ENCODE measurements around the gene CCDC142. TPM values are rescaled to one million over a fixed set of nuclear protein-coding genes. Genes with fewer than 3 reads are reported as not detected.

Gene CCDC142
- total RNA-seq, 4 donors from 2014 or later = 10.9 to 42.8 (median 35.7) TPM

- intact Hi-C loops (cut with DNase I; ENCODE audit: low total_unique reads) = no loop called here
- Histone ChIP-seq H3K27me3 (no peaks in the 10 kb centered on the region), H3K4me3 (peak within 1 kb of the TSS; percentile 69 to 70), H3K4me1 (peaks cover 3 to 18% of the 10 kb centered on the region in 2 donors), H3K27ac (peak within 1 kb of the TSS; percentile 95 to 98), H3K36me3 (no peaks in the 10 kb centered on the region), H3K9me3 (no peaks in the 10 kb centered on the region)
- TF ChIP-seq CTCF (IDR thresholded peaks at IDR 0.05) (peak in 1 of 4 experiments; percentile 26), POLR2A (IDR thresholded peaks at IDR 0.05) (peak in 1 of 2 donors; percentile 42)
- peak; percentile 100 for DNase-seq
Observed at GRCh38 chr2:74458132-74458937, 24.5 kb downstream of the CCDC142 start, which contains the start of gene WBP1. WBP1 (plus strand) TSS chr2:74458438; CDS start chr2:74458603, 165 bp downstream.

GRCh38 chr2:74457549-74458131, 25.2 kb downstream of the CCDC142 start:
- TF ChIP-seq CTCF (IDR thresholded peaks at IDR 0.05) (no peak), POLR2A (IDR thresholded peaks at IDR 0.05) (peak; percentile 64 to 86)
- no peaks in the 10 kb centered on the region for H3K9me3 ChIP-seq
- H3K4me3 ChIP-seq = peak overlapping the region; percentile 69 to 70
- peak in 1 of 2 donors; percentile 58 for DNase-seq
- no peaks in the 10 kb centered on the region for H3K27me3 ChIP-seq
- H3K36me3 ChIP-seq = no peaks in the 10 kb centered on the region
- intact Hi-C loops (cut with DNase I; ENCODE audit: low total_unique reads) = no loop called here
- peak overlapping the region; percentile 95 to 98 for H3K27ac ChIP-seq
- H3K4me1 ChIP-seq = peaks cover 3 to 18% of the 10 kb centered on the region in 2 donors

GRCh38 chr2:74457129-74457548, 25.7 kb downstream of the CCDC142 start:
- H3K27ac ChIP-seq = peak overlapping the region; percentile 95 to 98
- H3K36me3 ChIP-seq = no peaks in the 10 kb centered on the region
- peaks cover 3 to 18% of the 10 kb centered on the region in 2 donors for H3K4me1 ChIP-seq
- DNase-seq = no peak
- no peaks in the 10 kb centered on the region for H3K9me3 ChIP-seq
- no peaks in the 10 kb centered on the region for H3K27me3 ChIP-seq
- intact Hi-C loops (cut with DNase I; ENCODE audit: low total_unique reads) = no loop called here
- TF ChIP-seq CTCF (IDR thresholded peaks at IDR 0.05) = no peak
- TF ChIP-seq POLR2A (IDR thresholded peaks at IDR 0.05) = no peak
- H3K4me3 ChIP-seq = peak overlapping the region; percentile 69 to 70

GRCh38 chr2:74454654-74455511, 27.9 kb downstream of the CCDC142 start, which contains the start of gene INO80B:
INO80B (plus strand) TSS chr2:74455087; CDS start chr2:74455117, 30 bp downstream.
- peak within 1 kb of the TSS; percentile 64 to 71 for H3K4me3 ChIP-seq
- H3K27ac ChIP-seq = peak within 1 kb of the TSS; percentile 49 to 71
- no peaks in the 10 kb centered on the region for H3K9me3 ChIP-seq
- H3K4me1 ChIP-seq = peaks cover 3 to 18% of the 10 kb centered on the region in 2 donors
- intact Hi-C loops (cut with DNase I; ENCODE audit: low total_unique reads) = no loop called here
- H3K27me3 ChIP-seq = no peaks in the 10 kb centered on the region
- H3K36me3 ChIP-seq = no peaks in the 10 kb centered on the region
- peak; percentile 96 to 97 for DNase-seq
- peak in 2 of 4 experiments; percentile 32 to 48 for TF ChIP-seq CTCF (IDR thresholded peaks at IDR 0.05)
- TF ChIP-seq POLR2A (IDR thresholded peaks at IDR 0.05) = peak; percentile 48 to 60

Measured in uterus (tissue), 4 donors.